Skeletal muscle tissue (tissue), 4 donors: Measurements from ENCODE around the gene NEAT1. TPM values are rescaled to one million over a fixed set of nuclear protein-coding genes. Genes with fewer than 3 reads are reported as not detected.
"Not testable (repeated sequence)": the region's sequence is repeated elsewhere in the genome, so short reads cannot be mapped to it uniquely, and the experiment has no call there.

Experiments
- H3K27ac ChIP-seq: one replicate; pipeline ENCODE4 v1.7.0; 2013; ENCODE audit warnings: mild to moderate bottlenecking, low read depth, low read length, inconsistent platforms
- H3K27me3 ChIP-seq, 3 donors: one replicate each; pipeline ENCODE4 v1.7.0; 2013; ENCODE audit warnings: low read length in 3 of 3; ENCODE audit not compliant: control insufficient read depth in 3 of 3, insufficient read depth in 3 of 3
- H3K36me3 ChIP-seq, 3 donors: one replicate each; pipeline ENCODE4 v1.7.0; 2013; ENCODE audit warnings: low read length in 3 of 3; ENCODE audit not compliant: control insufficient read depth in 3 of 3, insufficient read depth in 3 of 3
- H3K4me1 ChIP-seq, 3 donors: one replicate each; pipeline ENCODE4 v1.7.0; 2013; ENCODE audit warnings: low read length in 3 of 3, mild to moderate bottlenecking in 3 of 3; ENCODE audit not compliant: control insufficient read depth in 3 of 3, insufficient read depth in 3 of 3
- H3K4me3 ChIP-seq, 3 donors: one replicate each; pipeline ENCODE4 v1.7.0; 2013; ENCODE audit warnings: low read length in 3 of 3
- H3K9ac ChIP-seq, 3 donors: one replicate each; pipeline ENCODE4 v1.7.0; 2013; ENCODE audit warnings: low read length in 3 of 3, mild to moderate bottlenecking in 3 of 3, moderate library complexity in 2 of 3, low read depth in 1 of 3
- H3K9me3 ChIP-seq, 3 donors: one replicate each; pipeline ENCODE4 v1.7.0; 2013; ENCODE audit warnings: low read length in 3 of 3; ENCODE audit not compliant: control insufficient read depth in 3 of 3
- total RNA-seq: library from RNA; depleted of rRNA; stranded (reverse); fragments of >200 nt; gene quantifications from one replicate; pipeline ENCODE4 v1.2.3, GENCODE V29; 2014
- donor health status: Osteomylitis.

Gene NEAT1
- total RNA-seq, 1 donor from 2014 or later, result 26.1 TPM

GRCh38 chr11:65404210-65404609, 18.4 kb upstream of the NEAT1 start:
- no peak overlapping the region for H3K4me3 ChIP-seq
- H3K9ac ChIP-seq, result no peak overlapping the region
- H3K36me3 ChIP-seq, result peaks cover 26 to 34% (median 33%) of the 10 kb centered on the region in 3 donors
- H3K4me1 ChIP-seq, result peaks cover 5 to 9% (median 6%) of the 10 kb centered on the region in 3 donors
- peak overlapping the region; percentile 54 for H3K27ac ChIP-seq
- no peaks in the 10 kb centered on the region for H3K27me3 ChIP-seq
- no peaks in the 10 kb centered on the region for H3K9me3 ChIP-seq

GRCh38 chr11:65404638-65405339, 17.8 kb upstream of the NEAT1 start:
- Histone ChIP-seq H3K27ac (no peak overlapping the region), H3K9me3 (no peaks in the 10 kb centered on the region), H3K9ac (no peak overlapping the region), H3K4me1 (peaks cover 5 to 9% (median 6%) of the 10 kb centered on the region in 3 donors), H3K4me3 (no peak overlapping the region), H3K36me3 (peaks cover 24 to 32% (median 29%) of the 10 kb centered on the region in 3 donors), H3K27me3 (no peaks in the 10 kb centered on the region)

GRCh38 chr11:65410936-65411680, 11.5 kb upstream of the NEAT1 start:
- Histone ChIP-seq H3K4me1 (peaks cover 27 to 29% (median 28%) of the 10 kb centered on the region in 3 donors), H3K4me3 (no peak overlapping the region), H3K9ac (no peak overlapping the region), H3K27me3 (no peaks in the 10 kb centered on the region), H3K36me3 (peaks cover 4 to 15% (median 12%) of the 10 kb centered on the region in 3 donors), H3K9me3 (no peaks in the 10 kb centered on the region), H3K27ac (no peak overlapping the region)

GRCh38 chr11:65411681-65412070, 10.9 kb upstream of the NEAT1 start:
- peaks cover 4 to 15% (median 12%) of the 10 kb centered on the region in 3 donors for H3K36me3 ChIP-seq
- H3K9me3 ChIP-seq, result no peaks in the 10 kb centered on the region
- H3K27ac ChIP-seq, result no peak overlapping the region
- H3K4me1 ChIP-seq, result peaks cover 32 to 34% (median 34%) of the 10 kb centered on the region in 3 donors
- H3K4me3 ChIP-seq, result no peak overlapping the region
- H3K9ac ChIP-seq, result peak overlapping the region in 1 of 3 donors; percentile 33
- no peaks in the 10 kb centered on the region for H3K27me3 ChIP-seq

- no peaks in the 10 kb centered on the region for H3K27me3 ChIP-seq
- peak overlapping the region in 1 of 3 donors; percentile 45 for H3K9ac ChIP-seq
- peaks cover 40 to 42% (median 42%) of the 10 kb centered on the region in 3 donors for H3K4me1 ChIP-seq
- no peak overlapping the region for H3K27ac ChIP-seq
- H3K4me3 ChIP-seq, result no peak overlapping the region
- peaks cover 4 to 15% (median 12%) of the 10 kb centered on the region in 3 donors for H3K36me3 ChIP-seq
- H3K9me3 ChIP-seq, result no peaks in the 10 kb centered on the region
Observed at GRCh38 chr11:65412271-65413076, 10.1 kb upstream of the NEAT1 start.

GRCh38 chr11:65413077-65413664, 9.4 kb upstream of the NEAT1 start:
- not testable (repeated sequence) for H3K27ac ChIP-seq, H3K4me3 ChIP-seq, H3K9me3 ChIP-seq, H3K27me3 ChIP-seq
- peaks cover 4 to 14% (median 12%) of the 10 kb centered on the region in 3 donors for H3K36me3 ChIP-seq
- peaks cover 47 to 48% (median 48%) of the 10 kb centered on the region in 3 donors for H3K4me1 ChIP-seq
- H3K9ac ChIP-seq, result peak overlapping the region in 1 of 3 donors; percentile 40

- H3K9me3 ChIP-seq, result no peaks in the 10 kb centered on the region
- H3K36me3 ChIP-seq, result peaks cover under 1 to 5% (median 2%) of the 10 kb centered on the region in 3 donors
- no peaks in the 10 kb centered on the region for H3K27me3 ChIP-seq
- peaks cover 62 to 65% (median 64%) of the 10 kb centered on the region in 3 donors for H3K4me1 ChIP-seq
- H3K9ac ChIP-seq, result peak overlapping the region; percentile 63 to 99 (median 89)
- peak overlapping the region in 2 of 3 donors; percentile 79 to 84 for H3K4me3 ChIP-seq
- peak overlapping the region; percentile 99 for H3K27ac ChIP-seq
Observed at GRCh38 chr11:65414776-65415498, 7.7 kb upstream of the NEAT1 start.

GRCh38 chr11:65415499-65416340, 6.9 kb upstream of the NEAT1 start:
- peaks cover 70 to 72% (median 71%) of the 10 kb centered on the region in 3 donors for H3K4me1 ChIP-seq
- peak overlapping the region; percentile 73 to 84 (median 79) for H3K4me3 ChIP-seq
- H3K36me3 ChIP-seq, result peaks cover 0 to 4% (median 2%) of the 10 kb centered on the region in 3 donors
- H3K27ac ChIP-seq, result peak overlapping the region; percentile 99
- H3K9me3 ChIP-seq, result no peaks in the 10 kb centered on the region
- H3K27me3 ChIP-seq, result no peaks in the 10 kb centered on the region
- H3K9ac ChIP-seq, result peak overlapping the region; percentile 63 to 99 (median 89)
